Measurements from ENCODE around the gene POLN. TPM values are rescaled to one million over a fixed set of nuclear protein-coding genes. Genes with fewer than 3 reads are reported as not detected.

Gene POLN
- total RNA-seq, 1 donor = 4.9 TPM

- TF ChIP-seq, protein P1, sequence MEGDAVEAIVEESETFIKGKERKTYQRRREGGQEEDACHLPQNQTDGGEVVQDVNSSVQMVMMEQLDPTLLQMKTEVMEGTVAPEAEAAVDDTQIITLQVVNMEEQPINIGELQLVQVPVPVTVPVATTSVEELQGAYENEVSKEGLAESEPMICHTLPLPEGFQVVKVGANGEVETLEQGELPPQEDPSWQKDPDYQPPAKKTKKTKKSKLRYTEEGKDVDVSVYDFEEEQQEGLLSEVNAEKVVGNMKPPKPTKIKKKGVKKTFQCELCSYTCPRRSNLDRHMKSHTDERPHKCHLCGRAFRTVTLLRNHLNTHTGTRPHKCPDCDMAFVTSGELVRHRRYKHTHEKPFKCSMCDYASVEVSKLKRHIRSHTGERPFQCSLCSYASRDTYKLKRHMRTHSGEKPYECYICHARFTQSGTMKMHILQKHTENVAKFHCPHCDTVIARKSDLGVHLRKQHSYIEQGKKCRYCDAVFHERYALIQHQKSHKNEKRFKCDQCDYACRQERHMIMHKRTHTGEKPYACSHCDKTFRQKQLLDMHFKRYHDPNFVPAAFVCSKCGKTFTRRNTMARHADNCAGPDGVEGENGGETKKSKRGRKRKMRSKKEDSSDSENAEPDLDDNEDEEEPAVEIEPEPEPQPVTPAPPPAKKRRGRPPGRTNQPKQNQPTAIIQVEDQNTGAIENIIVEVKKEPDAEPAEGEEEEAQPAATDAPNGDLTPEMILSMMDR (IDR thresholded peaks at IDR 0.05; ENCODE audit: insufficient read depth, low read length) = no peak
- no peak overlapping the region for H3K4me3 ChIP-seq (ENCODE audit: low read depth, low read length)
- DNase-seq (ENCODE audit: low read depth) = no peak
Observed at GRCh38 chr4:2116687-2117400, 125.1 kb downstream of the POLN start.

GRCh38 chr4:2105559-2105958 lies 136.4 kb downstream of the POLN start:
- no peak overlapping the region for H3K4me3 ChIP-seq (ENCODE audit: low read depth, low read length)
- DNase-seq (ENCODE audit: low read depth) = peak; percentile 9
- TF ChIP-seq, protein P1 (IDR thresholded peaks at IDR 0.05; ENCODE audit: insufficient read depth, low read length) = no peak

- DNase-seq (ENCODE audit: low read depth) = no peak
- no peak overlapping the region for H3K4me3 ChIP-seq (ENCODE audit: low read depth, low read length)
- TF ChIP-seq, protein P1 (IDR thresholded peaks at IDR 0.05; ENCODE audit: insufficient read depth, low read length) = no peak
Observed at GRCh38 chr4:2104556-2105345, 137.2 kb downstream of the POLN start.

DNA sequence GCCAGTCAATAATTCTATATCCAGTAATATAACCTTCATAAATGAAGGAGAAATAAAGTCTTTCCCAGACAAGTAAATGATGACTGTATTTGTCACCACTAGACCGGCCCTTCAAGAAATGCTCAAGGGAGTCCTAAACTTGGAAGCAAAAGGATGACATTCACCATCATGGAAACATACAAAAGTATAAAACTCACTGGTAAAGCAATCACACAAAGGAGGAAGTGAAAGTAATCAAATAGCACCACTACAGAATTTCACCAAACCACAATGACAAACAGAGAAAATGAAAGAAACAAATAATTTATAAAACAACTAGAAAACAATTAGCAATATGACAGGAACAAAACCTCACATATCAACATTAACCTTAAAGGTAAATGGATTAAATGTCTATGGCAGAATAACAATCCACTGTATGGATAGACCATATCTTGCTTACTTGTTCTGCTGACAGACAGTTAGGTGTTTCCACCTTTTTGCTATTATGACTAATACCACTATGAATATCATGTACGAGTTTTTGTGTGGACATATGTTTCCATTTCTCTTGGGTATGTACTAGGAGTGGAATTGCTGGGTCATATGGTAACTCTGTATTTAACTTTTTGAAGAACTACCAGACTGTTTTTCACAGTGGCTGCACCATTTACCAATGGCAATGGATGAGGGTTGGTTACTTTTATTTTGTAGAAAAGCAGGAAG lies 137.9 kb downstream of the POLN start:
- DNase-seq (ENCODE audit: low read depth) = no peak
- TF ChIP-seq, protein P1 (IDR thresholded peaks at IDR 0.05; ENCODE audit: insufficient read depth, low read length) = no peak

DNA sequence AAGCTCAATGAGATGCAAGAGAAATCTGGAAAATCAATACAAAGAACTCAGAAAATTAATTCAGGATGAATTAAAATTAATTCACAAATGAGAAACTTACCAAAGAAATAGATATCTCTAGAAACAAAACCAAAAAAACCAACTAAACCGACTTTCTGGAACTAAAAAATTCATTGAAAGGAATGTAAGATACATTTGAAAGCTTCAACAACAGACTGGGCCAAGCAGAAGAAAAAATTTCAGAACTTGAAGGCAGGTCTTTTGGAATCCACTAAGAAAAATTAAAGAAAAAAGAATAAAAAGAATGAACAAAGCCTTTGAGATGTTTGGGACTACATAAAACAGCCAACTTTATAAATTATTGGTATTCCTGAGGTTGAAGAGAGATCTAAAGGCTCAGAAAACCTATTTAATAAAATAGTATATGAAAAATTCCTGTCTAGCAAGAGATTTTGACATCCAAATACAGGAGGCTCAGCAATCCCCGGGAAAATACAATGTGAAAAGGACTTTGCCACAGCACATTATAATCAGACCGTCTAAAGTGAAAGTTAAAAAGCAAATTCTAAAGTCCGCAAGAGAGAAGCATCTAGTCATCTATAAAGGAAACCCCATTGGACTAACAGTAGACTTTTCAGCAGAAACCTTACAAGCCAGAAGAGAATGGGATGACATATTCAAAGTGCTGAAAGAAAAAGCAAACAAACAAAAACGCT lies 138.6 kb downstream of the POLN start:
- H3K4me3 ChIP-seq (ENCODE audit: low read depth, low read length) = no peak overlapping the region
- TF ChIP-seq, protein P1 (IDR thresholded peaks at IDR 0.05; ENCODE audit: insufficient read depth, low read length) = no peak
- DNase-seq (ENCODE audit: low read depth) = no peak

More for the DNA sequence above, 137.9 kb downstream of the POLN start:
- no peak overlapping the region for H3K4me3 ChIP-seq (ENCODE audit: low read depth, low read length)
